Right cardiac atrium (tissue), 5 donors: ENCODE results near the gene CHIT1. TPM values are rescaled to one million over a fixed set of nuclear protein-coding genes. Genes with fewer than 3 reads are reported as not detected.
"Not testable (repeated sequence)": the region's sequence is repeated elsewhere in the genome, so short reads cannot be mapped to it uniquely, and the experiment has no call there.

Source experiments
- ATAC-seq, 2 donors: fragments of 200-7000 bp; cut with Tn5 transposase; one replicate each; pipeline versions ENCODE4 v1.8.0 to v1.9.1; 2020; ENCODE audit warnings: moderate library complexity in 2 of 2, mild to moderate bottlenecking in 1 of 2
- DNase-seq, 3 donors: peaks; one replicate each; pipeline ENCODE4 v3.0.0-alpha.2; 2020
- H3K27ac ChIP-seq: one replicate; pipeline ENCODE4 v1.5.1; 2013; ENCODE audit warnings: mild to moderate bottlenecking, low read length, control low read depth, moderate library complexity
- H3K27me3 ChIP-seq: one replicate; pipeline ENCODE4 v1.6.1; 2013; ENCODE audit not compliant: control insufficient read depth, insufficient read depth
- H3K4me1 ChIP-seq: one replicate; pipeline ENCODE4 v1.6.1; 2013; ENCODE audit warnings: low read length; ENCODE audit not compliant: control insufficient read depth, insufficient read depth
- H3K4me3 ChIP-seq: one replicate; pipeline ENCODE4 v1.5.1; 2013; ENCODE audit warnings: low read length, control low read depth
- H3K9me3 ChIP-seq: one replicate; pipeline ENCODE4 v1.6.1; 2013; ENCODE audit warnings: low read length; ENCODE audit not compliant: control insufficient read depth
- WGBS: extraction: QIAGEN DNeasy Blood & Tissue Kit; methylation state at CpG from one replicate; pipeline ENCODE4 v1.1.7; 2013; 5-methylcytosine and 5-hydroxymethylcytosine counted together
- intact Hi-C, 4 donors: fragments of 100-400 bp; cut with DNase I; formaldehyde crosslinking; loops; one replicate each; pipeline versions ENCODE4 v1.11.0 to v1.14.0; 2022 to 2023
- polyA plus RNA-seq: library from polyadenylated mRNA; stranded (reverse); fragments of 200-250 nt; gene quantifications from one replicate; pipeline ENCODE4 v1.2.3, GENCODE V29; 2013
- total RNA-seq, 4 donors: library from RNA; stranded (reverse); fragmentation: NEBNext Ultra II Directional; extraction: Animal tissue kit (Norgen Biotek cat#: 25700); gene quantifications; one replicate each; pipeline ENCODE4 v1.2.1, GENCODE V29; 2021
- donor health status: healthy with polysubstance abuse.
- donor health status: DM: no; HTN: yes; CAD: no.
- donor health status: DM: no; HTN: no; CAD: no.
- donor health status: DM: no; HTN: yes; CAD: no; lungs with severe emphysema.
- donor health status: DM: yes; HTN: yes; CAD: no.

The CHIT1 gene
- total and polyA plus RNA-seq, 5 donors = 0.09 to 0.64 (median 0.29) TPM; not detected in 1

- not testable (repeated sequence) for DNase-seq, H3K4me3 ChIP-seq, H3K27ac ChIP-seq, ATAC-seq, H3K27me3 ChIP-seq, H3K9me3 ChIP-seq, H3K4me1 ChIP-seq
- intact Hi-C loops = loop anchor here in 2 of 4 donors (10.0 kb wide), 2 partner anchors 219 to 221 kb away; no protein-coding TSS in a partner anchor
- 68% methylated on average over 5 of the region's 5 CpGs for WGBS
Measured at GRCh38 chr1:203266140-203266539, 36.7 kb upstream of the CHIT1 start.

- H3K9me3 ChIP-seq = no peaks in the 10 kb centered on the region
- no peak for DNase-seq
- intact Hi-C loops = loop anchor here in 2 of 4 donors (10.0 kb wide), 2 partner anchors 219 to 221 kb away; no protein-coding TSS in a partner anchor
- no peaks in the 10 kb centered on the region for H3K4me1 ChIP-seq
- no peak overlapping the region for H3K4me3 ChIP-seq
- H3K27ac ChIP-seq = no peak overlapping the region
- no peaks in the 10 kb centered on the region for H3K27me3 ChIP-seq
- WGBS = 60% methylated on average over 4 of the region's 4 CpGs
- no peak for ATAC-seq
Measured at GRCh38 chr1:203265541-203265940, 36.1 kb upstream of the CHIT1 start.

- Histone ChIP-seq H3K27me3 (no peaks in the 10 kb centered on the region), H3K4me1 (no peaks in the 10 kb centered on the region), H3K4me3 (no peak overlapping the region), H3K9me3 (no peaks in the 10 kb centered on the region), H3K27ac (no peak overlapping the region)
- ATAC-seq (no peak), DNase-seq (no peak)
- 64% methylated on average over 6 of the region's 6 CpGs for WGBS
- intact Hi-C loops = loop anchor here in 2 of 4 donors (10.0 kb wide), 2 partner anchors 219 to 221 kb away; no protein-coding TSS in a partner anchor
Measured at GRCh38 chr1:203264052-203264501, 34.6 kb upstream of the CHIT1 start.

GRCh38 chr1:203263496-203263895 is 34.0 kb upstream of the CHIT1 start:
- intact Hi-C loops = loop anchor here in 2 of 4 donors (10.0 kb wide), 2 partner anchors 219 to 221 kb away; no protein-coding TSS in a partner anchor

GRCh38 chr1:203256636-203257035 is 27.2 kb upstream of the CHIT1 start:
- H3K9me3 ChIP-seq, H3K27ac ChIP-seq, H3K4me3 ChIP-seq, H3K4me1 ChIP-seq, intact Hi-C loops, ATAC-seq, DNase-seq, H3K27me3 ChIP-seq: not testable (repeated sequence)
- WGBS = 87% methylated on average over 9 of the region's 9 CpGs

More at GRCh38 chr1:203263496-203263895, 34.0 kb upstream of the CHIT1 start:
- Histone ChIP-seq H3K9me3 (no peaks in the 10 kb centered on the region), H3K4me3 (no peak overlapping the region), H3K4me1 (no peaks in the 10 kb centered on the region), H3K27ac (no peak overlapping the region), H3K27me3 (no peaks in the 10 kb centered on the region)
- DNase-seq (no peak), ATAC-seq (no peak)
- 69% methylated on average over 10 of the region's 10 CpGs for WGBS

- intact Hi-C loops, ATAC-seq, H3K4me1 ChIP-seq, H3K27me3 ChIP-seq, DNase-seq, H3K9me3 ChIP-seq, H3K4me3 ChIP-seq, H3K27ac ChIP-seq: not testable (repeated sequence)
Measured at GRCh38 chr1:203254782-203255181, 25.3 kb upstream of the CHIT1 start.

GRCh38 chr1:203252678-203253077 is 23.2 kb upstream of the CHIT1 start:
- intact Hi-C loops = no loop called here
- H3K9me3 ChIP-seq = no peaks in the 10 kb centered on the region
- H3K27me3 ChIP-seq = no peaks in the 10 kb centered on the region
- ATAC-seq = no peak
- 82% methylated on average over 3 of the region's 3 CpGs for WGBS
- no peak overlapping the region for H3K27ac ChIP-seq
- no peak for DNase-seq
- H3K4me3 ChIP-seq = no peak overlapping the region
- H3K4me1 ChIP-seq = no peaks in the 10 kb centered on the region

GRCh38 chr1:203251466-203251865 is 22.0 kb upstream of the CHIT1 start:
- ATAC-seq (no peak), DNase-seq (no peak)
- Histone ChIP-seq H3K27me3 (no peaks in the 10 kb centered on the region), H3K4me1 (no peaks in the 10 kb centered on the region), H3K4me3 (no peak overlapping the region), H3K27ac (no peak overlapping the region), H3K9me3 (no peaks in the 10 kb centered on the region)
- intact Hi-C loops = no loop called here
- WGBS = 94% methylated on average over 2 of the region's 2 CpGs

- H3K4me3 ChIP-seq = no peak overlapping the region
- no peak for ATAC-seq
- intact Hi-C loops = no loop called here
- 37% methylated on average over 2 of the region's 2 CpGs for WGBS
- H3K4me1 ChIP-seq = no peaks in the 10 kb centered on the region
- H3K27ac ChIP-seq = no peak overlapping the region
- no peak for DNase-seq
- no peaks in the 10 kb centered on the region for H3K9me3 ChIP-seq
- no peaks in the 10 kb centered on the region for H3K27me3 ChIP-seq
Measured at GRCh38 chr1:203250911-203251310, 21.4 kb upstream of the CHIT1 start.

- H3K4me1 ChIP-seq = no peaks in the 10 kb centered on the region
- 59% methylated on average over 4 of the region's 4 CpGs for WGBS
- no peak overlapping the region for H3K27ac ChIP-seq
- H3K27me3 ChIP-seq = no peaks in the 10 kb centered on the region
- H3K4me3 ChIP-seq = no peak overlapping the region
- intact Hi-C loops = no loop called here
- DNase-seq (no peak), ATAC-seq (no peak)
- no peaks in the 10 kb centered on the region for H3K9me3 ChIP-seq
Measured at GRCh38 chr1:203244776-203245175, 15.3 kb upstream of the CHIT1 start.

GRCh38 chr1:203241708-203242107 is 12.2 kb upstream of the CHIT1 start:
- H3K9me3 ChIP-seq, intact Hi-C loops, DNase-seq, H3K27ac ChIP-seq, ATAC-seq, H3K4me3 ChIP-seq, H3K4me1 ChIP-seq, H3K27me3 ChIP-seq: not testable (repeated sequence)
- 89% methylated on average over 5 of the region's 5 CpGs for WGBS
